Esophagus squamous epithelium (tissue), 5 donors: Measurements from ENCODE around the gene CTRL. TPM values are rescaled to one million over a fixed set of nuclear protein-coding genes. Genes with fewer than 3 reads are reported as not detected.
A peak's percentile ranks its signal among the peaks of the same experiment; 100 is the strongest.
"Not testable (repeated sequence)": the region's sequence is repeated elsewhere in the genome, so short reads cannot be mapped to it uniquely, and the experiment has no call there.

ENCODE experiments used
- DNase-seq: peaks from one replicate; lab custom pipeline; 2025; lab: John Stamatoyannopoulos, UW
- H3K27ac ChIP-seq, 4 donors: fragments of 200-600 bp; sonication (generic); one replicate each; pipeline ENCODE4 v1.5.1; 2016 to 2019; ENCODE audit warnings: mild to moderate bottlenecking in 1 of 4
- H3K27me3 ChIP-seq, 4 donors: fragments of 200-600 bp; sonication (generic); 1 replicate in 3 of 4; 2 replicates in 1 of 4; pipeline versions ENCODE4 v1.5.1 to v1.6.0; 2017 to 2021; ENCODE audit warnings: antibody characterized with exemption in 1 of 4
- H3K36me3 ChIP-seq, 3 donors: fragments of 200-600 bp; sonication (generic); one replicate each; pipeline ENCODE4 v1.5.1; 2016 to 2019
- H3K4me1 ChIP-seq, 3 donors: fragments of 200-600 bp; sonication (generic); one replicate each; pipeline ENCODE4 v1.5.1; 2017 to 2019
- H3K4me3 ChIP-seq, 4 donors: fragments of 200-600 bp; sonication (generic); 1 replicate in 3 of 4; 2 replicates in 1 of 4; pipeline ENCODE4 v1.5.1; 2016 to 2019; ENCODE audit warnings: mild to moderate bottlenecking in 2 of 4, moderate library complexity in 1 of 4
- H3K9me3 ChIP-seq, 3 donors: fragments of 200-600 bp; sonication (generic); one replicate each; pipeline ENCODE4 v1.5.1; 2016 to 2019
- POLR2A ChIP-seq, 4 donors: fragments of 450-650 bp; IDR thresholded peaks; one replicate each; pipeline ENCODE4 v1.6.1; 2017; ENCODE audit warnings: antibody characterized with exemption in 4 of 4, mild to moderate bottlenecking in 4 of 4, moderate library complexity in 3 of 4
- WGBS, 2 donors: methylation state at CpG; one replicate each; pipeline ENCODE4 v1.1.5; 2018; 5-methylcytosine and 5-hydroxymethylcytosine counted together
- intact Hi-C: fragments of 100-400 bp; cut with DNase I; formaldehyde crosslinking; loops from one replicate; pipeline ENCODE4 v1.15.0; 2022
- total RNA-seq, 4 donors: library from RNA; depleted of rRNA; stranded (reverse); fragments of >200 nt; gene quantifications; one replicate each; pipeline ENCODE4 v1.1.0, GENCODE V29; 2016
- TF ChIP-seq, protein P1 (sequence below), 6 experiments: fragments of 450-650 bp in 4 of 6; fragments of 200-600 bp in 2 of 6; sonication (generic) in 2 of 6; IDR thresholded peaks; one replicate each; pipeline ENCODE4 v1.5.1; 2016 to 2019; ENCODE audit warnings: antibody characterized with exemption in 6 of 6, mild to moderate bottlenecking in 4 of 6, moderate library complexity in 4 of 6
- donor health status: DM: yes; HTN: yes; CAD: no.

The CTRL gene
- total RNA-seq, 4 donors from 2014 or later = 1.2 to 1.8 TPM; not detected in 2

- Histone ChIP-seq H3K27me3 (peaks cover 0 to 23% (median 0%) of the 10 kb centered on the region in 4 donors), H3K4me3 (no peak overlapping the region), H3K4me1 (no peaks in the 10 kb centered on the region), H3K36me3 (no peaks in the 10 kb centered on the region), H3K27ac (no peak overlapping the region), H3K9me3 (no peaks in the 10 kb centered on the region)
- intact Hi-C loops = no loop called here
- no peak for TF ChIP-seq POLR2A (IDR thresholded peaks at IDR 0.05)
- TF ChIP-seq, protein P1, sequence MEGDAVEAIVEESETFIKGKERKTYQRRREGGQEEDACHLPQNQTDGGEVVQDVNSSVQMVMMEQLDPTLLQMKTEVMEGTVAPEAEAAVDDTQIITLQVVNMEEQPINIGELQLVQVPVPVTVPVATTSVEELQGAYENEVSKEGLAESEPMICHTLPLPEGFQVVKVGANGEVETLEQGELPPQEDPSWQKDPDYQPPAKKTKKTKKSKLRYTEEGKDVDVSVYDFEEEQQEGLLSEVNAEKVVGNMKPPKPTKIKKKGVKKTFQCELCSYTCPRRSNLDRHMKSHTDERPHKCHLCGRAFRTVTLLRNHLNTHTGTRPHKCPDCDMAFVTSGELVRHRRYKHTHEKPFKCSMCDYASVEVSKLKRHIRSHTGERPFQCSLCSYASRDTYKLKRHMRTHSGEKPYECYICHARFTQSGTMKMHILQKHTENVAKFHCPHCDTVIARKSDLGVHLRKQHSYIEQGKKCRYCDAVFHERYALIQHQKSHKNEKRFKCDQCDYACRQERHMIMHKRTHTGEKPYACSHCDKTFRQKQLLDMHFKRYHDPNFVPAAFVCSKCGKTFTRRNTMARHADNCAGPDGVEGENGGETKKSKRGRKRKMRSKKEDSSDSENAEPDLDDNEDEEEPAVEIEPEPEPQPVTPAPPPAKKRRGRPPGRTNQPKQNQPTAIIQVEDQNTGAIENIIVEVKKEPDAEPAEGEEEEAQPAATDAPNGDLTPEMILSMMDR (IDR thresholded peaks at IDR 0.05) = no peak
- no peak for DNase-seq
- WGBS, 2 donors = 75% methylated on average over 1 of the region's 2 CpGs; no CpG with 5 or more reads in 1 of the 2 donors
These were observed 44.5 kb upstream of the CTRL start for GRCh38 chr16:67976205-67976604.

GRCh38 chr16:67975321-67976105, 43.9 kb upstream of the CTRL start:
- H3K36me3 ChIP-seq = no peaks in the 10 kb centered on the region
- H3K4me3 ChIP-seq = no peak overlapping the region
- intact Hi-C loops = no loop called here
- 64 to 82% methylated on average over 11 to 13 of the region's 14 CpGs for WGBS, 2 donors
- no peak for DNase-seq
- H3K27ac ChIP-seq = no peak overlapping the region
- H3K27me3 ChIP-seq = peaks cover 0 to 16% (median 0%) of the 10 kb centered on the region in 4 donors
- TF ChIP-seq, protein P1 (IDR thresholded peaks at IDR 0.05) = no peak
- no peak for TF ChIP-seq POLR2A (IDR thresholded peaks at IDR 0.05)
- no peaks in the 10 kb centered on the region for H3K4me1 ChIP-seq
- no peaks in the 10 kb centered on the region for H3K9me3 ChIP-seq

DNA sequence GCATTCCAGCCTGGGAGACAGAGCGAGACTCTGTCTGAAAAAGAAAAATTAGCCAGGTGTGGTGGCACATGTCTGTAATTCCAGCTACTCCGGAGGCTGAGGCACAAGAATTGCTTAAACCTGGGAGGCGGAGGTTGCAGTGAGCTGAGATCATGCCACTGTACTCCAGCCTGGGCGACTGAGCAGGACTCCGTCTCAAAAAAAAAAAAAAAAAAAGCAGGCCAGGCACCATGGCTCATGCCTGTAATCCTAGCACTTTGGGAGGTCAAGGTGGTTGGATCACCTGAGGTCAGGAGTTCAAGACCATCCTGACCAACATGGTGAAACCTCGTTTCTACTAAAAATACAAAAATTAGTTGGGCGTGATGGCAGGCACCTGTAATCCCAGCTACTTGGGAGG, 40.6 kb upstream of the CTRL start:
- DNase-seq, H3K27me3 ChIP-seq, H3K27ac ChIP-seq, H3K36me3 ChIP-seq, H3K9me3 ChIP-seq, H3K4me3 ChIP-seq, intact Hi-C loops: not testable (repeated sequence)
- H3K4me1 ChIP-seq = peaks cover 1 to 25% (median 4%) of the 10 kb centered on the region in 3 donors
- 75 to 88% methylated on average over 6 to 7 of the region's 7 CpGs for WGBS, 2 donors

DNA sequence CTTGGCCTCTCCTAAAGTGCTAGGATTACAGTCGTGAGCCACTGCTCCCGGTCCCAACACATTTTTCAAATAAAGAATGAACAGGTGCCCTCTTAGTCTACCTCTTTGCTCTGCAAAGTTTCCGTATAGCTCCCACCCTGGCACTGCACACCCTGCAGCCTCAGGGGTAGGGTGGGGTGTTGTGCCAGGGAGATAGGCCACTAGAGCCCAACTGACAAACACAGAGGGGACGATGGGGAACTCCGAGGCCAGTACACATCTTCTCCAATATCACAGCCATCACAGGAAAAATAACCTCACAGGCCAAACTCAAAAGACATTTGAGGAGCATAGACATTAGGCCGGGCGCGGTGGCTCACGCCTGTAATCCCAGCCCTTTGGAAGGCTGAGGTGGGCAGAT, 39.4 kb upstream of the CTRL start:
- intact Hi-C loops = no loop called here
- Histone ChIP-seq H3K4me1 (peaks cover 13 to 36% (median 16%) of the 10 kb centered on the region in 3 donors), H3K9me3 (no peaks in the 10 kb centered on the region), H3K4me3 (no peak overlapping the region), H3K27me3 (no peaks in the 10 kb centered on the region), H3K27ac (no peak overlapping the region), H3K36me3 (no peaks in the 10 kb centered on the region)
- WGBS, 2 donors = 92 to 97% methylated on average over 7 to 9 of the region's 9 CpGs
- TF ChIP-seq POLR2A (IDR thresholded peaks at IDR 0.05) = no peak
- TF ChIP-seq, protein P1 (IDR thresholded peaks at IDR 0.05) = no peak
- DNase-seq = no peak

DNA sequence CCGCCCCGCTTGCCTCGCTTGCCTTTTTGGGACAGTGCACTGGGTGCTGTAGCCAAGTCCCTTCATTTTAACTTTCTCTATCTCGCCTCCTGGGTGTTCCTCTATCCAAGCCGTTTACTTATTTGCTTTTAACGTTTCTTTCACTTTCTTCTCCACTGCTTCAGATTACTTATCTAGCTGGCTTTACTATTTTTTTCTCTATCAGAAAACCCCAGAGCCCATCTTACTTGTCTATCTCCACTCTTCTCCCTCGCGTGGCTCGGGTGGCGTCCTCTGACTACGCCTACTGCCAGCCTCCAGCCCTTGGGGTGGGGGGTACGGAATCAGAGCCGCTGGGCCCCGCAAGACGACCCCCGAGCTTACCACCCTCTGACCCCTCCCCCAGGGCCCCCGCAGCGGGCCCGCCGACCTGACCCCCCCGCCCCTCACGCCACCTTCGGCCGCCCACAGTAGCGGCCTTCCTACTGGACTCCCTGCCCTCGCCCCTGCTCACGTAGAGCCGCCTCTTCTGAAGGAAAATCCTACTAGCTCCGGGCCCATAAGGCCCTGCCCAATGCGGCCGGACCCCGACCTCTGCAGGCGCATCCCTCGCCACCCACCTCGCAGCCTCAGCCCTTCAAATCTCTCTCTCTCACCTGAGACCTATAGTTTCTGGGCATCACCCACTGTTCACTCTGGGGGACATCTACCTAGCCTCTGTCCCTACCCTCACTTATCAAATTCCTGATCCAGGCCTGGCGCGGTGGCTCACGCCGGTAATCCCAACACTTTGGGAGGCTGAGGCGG, 37.8 kb upstream of the CTRL start:
- peak overlapping the region; percentile 85 to 96 (median 92) for H3K27ac ChIP-seq
- peaks cover 16 to 53% (median 20%) of the 10 kb centered on the region in 3 donors for H3K4me1 ChIP-seq
- H3K4me3 ChIP-seq = peak overlapping the region; percentile 55 to 77 (median 70)
- intact Hi-C loops = no loop called here
- WGBS, 2 donors = 8 to 47% methylated on average over 10 to 23 of the region's 40 CpGs
- H3K9me3 ChIP-seq = no peaks in the 10 kb centered on the region
- no peaks in the 10 kb centered on the region for H3K36me3 ChIP-seq
- no peak for TF ChIP-seq POLR2A (IDR thresholded peaks at IDR 0.05)
- TF ChIP-seq, protein P1 (IDR thresholded peaks at IDR 0.05) = no peak
- no peak for DNase-seq
- no peaks in the 10 kb centered on the region for H3K27me3 ChIP-seq
